Ascending aorta (tissue), 2 donors: ENCODE data around the gene CRKL. TPM values are rescaled to one million over a fixed set of nuclear protein-coding genes. Genes with fewer than 3 reads are reported as not detected.

Experiments used
- DNase-seq, 2 donors: peaks; one replicate each; pipeline ENCODE4 v3.0.0-alpha.2; 2019; ENCODE audit warnings: low spot score in 2 of 2
- H3K27ac ChIP-seq, 2 donors: fragments of 200-600 bp; sonication (generic); one replicate each; pipeline ENCODE4 v1.5.1; 2016 to 2017; ENCODE audit warnings: mild to moderate bottlenecking in 1 of 2
- H3K27me3 ChIP-seq: fragments of 200-600 bp; sonication (generic); one replicate; pipeline ENCODE4 v1.5.1; 2017
- H3K36me3 ChIP-seq, 2 donors: fragments of 200-600 bp; sonication (generic); one replicate each; pipeline ENCODE4 v1.5.1; 2016
- H3K4me1 ChIP-seq, 2 donors: fragments of 200-600 bp; sonication (generic); one replicate each; pipeline ENCODE4 v1.5.1; 2016 to 2017; ENCODE audit warnings: mild to moderate bottlenecking in 1 of 2
- H3K4me3 ChIP-seq, 2 donors: fragments of 200-600 bp; sonication (generic); one replicate each; pipeline ENCODE4 v1.5.1; 2016 to 2017; ENCODE audit warnings: mild to moderate bottlenecking in 1 of 2
- H3K9me3 ChIP-seq, 2 donors: fragments of 200-600 bp; sonication (generic); one replicate each; pipeline ENCODE4 v1.5.1; 2016
- intact Hi-C: fragments of 100-400 bp; cut with DNase I; formaldehyde crosslinking; loops from one replicate; pipeline ENCODE4 v1.15.1; 2023
- total RNA-seq: library from RNA; depleted of rRNA; stranded (reverse); fragments of >200 nt; gene quantifications from one replicate; pipeline ENCODE4 v1.1.0, GENCODE V29; 2016
- TF ChIP-seq, protein P1 (sequence below), 3 experiments: fragments of 200-600 bp in 2 of 3; fragments of 450-650 bp in 1 of 3; sonication (generic) in 2 of 3; IDR thresholded peaks; one replicate each; pipeline ENCODE4 v1.5.1; 2016 to 2019; ENCODE audit warnings: antibody characterized with exemption in 3 of 3, mild to moderate bottlenecking in 1 of 3, moderate library complexity in 1 of 3

CRKL gene
- total RNA-seq, 1 donor from 2014 or later = 21.2 TPM

DNA sequence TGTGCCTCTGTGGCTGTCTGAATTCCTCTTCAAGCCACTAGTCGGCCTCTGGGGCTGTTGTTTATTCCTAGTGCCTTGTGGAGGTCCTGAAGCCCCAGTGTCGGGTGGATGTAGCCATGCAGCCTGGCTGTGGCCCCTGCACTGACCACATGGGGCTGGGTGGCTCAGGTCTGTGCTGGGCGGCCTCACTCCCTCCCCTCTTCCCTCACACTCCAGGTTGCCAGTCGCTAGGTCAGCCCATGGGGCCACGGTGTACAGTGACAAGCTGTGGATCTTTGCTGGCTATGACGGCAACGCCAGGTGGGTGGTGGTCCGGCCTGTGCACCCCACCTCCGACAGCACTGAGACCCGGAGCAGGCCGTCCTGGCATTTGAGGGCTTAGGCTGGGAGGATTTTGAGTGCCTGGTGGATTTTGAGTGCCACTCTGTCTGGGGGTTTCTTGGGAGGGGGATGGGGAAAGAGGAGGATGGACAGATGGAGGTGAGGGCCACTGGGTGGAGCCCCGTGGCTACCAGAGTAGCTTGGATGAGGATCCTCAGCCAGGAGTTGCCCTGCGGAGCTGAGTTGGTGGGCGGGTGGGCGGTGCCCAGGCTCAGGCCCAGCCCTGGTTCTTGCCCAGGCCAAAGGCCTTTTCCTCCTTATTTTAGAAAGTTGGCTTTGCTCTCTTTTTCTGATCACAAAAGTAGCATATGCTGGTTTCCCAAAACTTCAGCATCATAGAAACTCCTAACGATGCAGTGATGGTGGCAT is 71.5 kb downstream of the CRKL start:
- TF ChIP-seq, protein P1, sequence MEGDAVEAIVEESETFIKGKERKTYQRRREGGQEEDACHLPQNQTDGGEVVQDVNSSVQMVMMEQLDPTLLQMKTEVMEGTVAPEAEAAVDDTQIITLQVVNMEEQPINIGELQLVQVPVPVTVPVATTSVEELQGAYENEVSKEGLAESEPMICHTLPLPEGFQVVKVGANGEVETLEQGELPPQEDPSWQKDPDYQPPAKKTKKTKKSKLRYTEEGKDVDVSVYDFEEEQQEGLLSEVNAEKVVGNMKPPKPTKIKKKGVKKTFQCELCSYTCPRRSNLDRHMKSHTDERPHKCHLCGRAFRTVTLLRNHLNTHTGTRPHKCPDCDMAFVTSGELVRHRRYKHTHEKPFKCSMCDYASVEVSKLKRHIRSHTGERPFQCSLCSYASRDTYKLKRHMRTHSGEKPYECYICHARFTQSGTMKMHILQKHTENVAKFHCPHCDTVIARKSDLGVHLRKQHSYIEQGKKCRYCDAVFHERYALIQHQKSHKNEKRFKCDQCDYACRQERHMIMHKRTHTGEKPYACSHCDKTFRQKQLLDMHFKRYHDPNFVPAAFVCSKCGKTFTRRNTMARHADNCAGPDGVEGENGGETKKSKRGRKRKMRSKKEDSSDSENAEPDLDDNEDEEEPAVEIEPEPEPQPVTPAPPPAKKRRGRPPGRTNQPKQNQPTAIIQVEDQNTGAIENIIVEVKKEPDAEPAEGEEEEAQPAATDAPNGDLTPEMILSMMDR (IDR thresholded peaks at IDR 0.05) = no peak
- Histone ChIP-seq H3K27ac (no peak overlapping the region), H3K27me3 (no peaks in the 10 kb centered on the region), H3K9me3 (no peaks in the 10 kb centered on the region), H3K4me3 (no peak overlapping the region), H3K36me3 (peaks cover 47 to 71% of the 10 kb centered on the region in 2 donors), H3K4me1 (no peaks in the 10 kb centered on the region)
- intact Hi-C loops = loop anchor here (10.0 kb wide), 1 partner anchor 656 kb away; the partner anchor contains the start of gene SDF2L1
- no peak for DNase-seq

DNA sequence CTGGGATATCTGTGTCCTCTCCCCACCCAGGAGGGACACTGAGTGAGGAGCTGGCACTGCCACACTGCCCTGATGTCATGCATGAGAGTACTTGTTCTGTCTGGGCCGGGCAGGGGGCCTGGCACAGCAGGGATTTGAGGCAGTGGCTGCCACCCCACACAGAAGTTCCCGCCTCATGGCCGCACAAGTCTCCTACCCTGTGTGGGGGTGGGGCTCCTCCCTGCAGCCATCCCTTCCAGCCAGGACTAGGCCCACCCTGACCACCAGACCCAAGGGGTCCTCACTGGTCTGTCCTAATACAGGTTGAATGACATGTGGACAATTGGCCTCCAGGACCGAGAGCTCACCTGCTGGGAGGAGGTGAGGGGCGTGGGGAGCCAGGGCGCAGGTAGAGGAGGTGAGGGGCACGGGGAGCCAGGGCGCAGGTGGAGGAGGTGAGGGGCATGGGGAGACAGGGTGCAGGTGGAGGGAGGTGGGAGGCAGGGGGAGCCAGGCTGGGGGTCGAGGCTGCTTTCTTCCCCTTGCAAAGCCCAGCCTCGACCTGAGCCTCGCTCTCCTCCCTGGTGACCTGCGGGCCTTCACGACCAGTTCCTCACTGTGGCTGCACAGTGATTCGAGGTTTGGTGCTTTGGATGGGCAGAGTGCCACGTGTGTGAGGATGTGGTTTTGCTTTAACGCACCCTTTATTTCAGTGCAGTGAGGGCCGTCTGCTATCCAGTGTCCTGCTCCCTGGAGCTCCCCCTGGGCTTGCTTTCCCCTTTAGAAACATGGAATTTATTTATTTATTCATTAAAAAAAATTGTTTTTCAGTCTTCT is 72.3 kb downstream of the CRKL start:
- DNase-seq = no peak
- H3K36me3 ChIP-seq = peaks cover 50 to 77% of the 10 kb centered on the region in 2 donors

DNA sequence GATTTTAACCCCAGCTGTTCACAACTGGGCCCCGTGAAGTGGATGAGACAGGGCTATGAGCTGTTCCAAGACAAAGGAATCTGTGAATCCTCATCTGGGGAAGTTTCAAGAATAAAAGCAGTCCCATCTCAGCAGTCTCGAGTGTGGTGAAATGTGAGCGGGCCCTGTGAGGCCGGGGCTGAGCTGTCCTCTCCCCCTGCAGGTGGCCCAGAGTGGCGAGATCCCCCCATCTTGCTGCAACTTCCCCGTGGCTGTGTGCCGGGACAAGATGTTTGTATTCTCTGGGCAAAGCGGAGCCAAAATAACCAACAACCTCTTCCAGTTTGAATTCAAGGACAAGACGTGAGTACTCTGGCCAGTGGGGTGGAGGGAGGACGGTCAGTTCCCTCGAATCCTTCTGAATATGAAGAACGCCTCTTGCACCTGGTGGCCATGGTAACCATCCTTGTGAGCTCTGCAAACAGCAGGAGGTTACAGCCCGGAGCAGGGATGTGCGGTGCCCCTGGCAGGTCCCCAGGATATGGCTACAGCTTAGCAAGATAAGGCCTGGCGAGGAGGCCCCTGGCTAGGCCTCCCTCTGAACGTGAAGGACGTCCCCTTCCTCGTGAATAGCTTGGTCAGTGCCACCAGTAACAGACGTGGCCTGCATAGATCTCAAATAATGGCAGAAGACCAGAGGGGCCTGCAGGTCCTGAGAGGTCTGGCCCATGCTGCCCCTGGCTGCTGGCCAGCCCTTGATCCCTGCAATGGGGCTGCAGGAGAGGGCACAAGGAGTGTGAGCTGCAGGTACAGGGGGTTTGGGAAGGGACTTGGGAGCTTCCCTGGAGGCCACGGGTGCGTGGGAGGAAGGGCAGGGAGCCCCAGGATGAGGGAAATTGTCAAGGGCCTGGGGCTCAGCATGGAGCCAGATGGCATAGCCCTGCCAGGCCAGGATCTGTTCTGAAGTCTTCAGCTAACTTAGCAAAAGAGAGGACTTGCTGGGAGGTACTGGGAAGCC is 73.3 kb downstream of the CRKL start:
- Histone ChIP-seq H3K9me3 (no peaks in the 10 kb centered on the region), H3K27ac (no peak overlapping the region), H3K27me3 (no peaks in the 10 kb centered on the region), H3K36me3 (peaks cover 49 to 84% of the 10 kb centered on the region in 2 donors), H3K4me1 (no peaks in the 10 kb centered on the region), H3K4me3 (no peak overlapping the region)
- intact Hi-C loops = loop anchor here (2.0 kb wide), 1 partner anchor 20 kb away; no protein-coding TSS in a partner anchor
- DNase-seq = no peak
- TF ChIP-seq, protein P1 (IDR thresholded peaks at IDR 0.05) = no peak

More for the DNA sequence above, 72.3 kb downstream of the CRKL start:
- H3K27ac ChIP-seq = no peak overlapping the region
- H3K4me3 ChIP-seq = no peak overlapping the region
- H3K27me3 ChIP-seq = no peaks in the 10 kb centered on the region
- intact Hi-C loops = loop anchor here (2.0 to 10.0 kb wide), 2 partner anchors 21 to 655 kb away; partner anchors contain the start of gene SDF2L1
- TF ChIP-seq, protein P1 (IDR thresholded peaks at IDR 0.05) = no peak
- no peaks in the 10 kb centered on the region for H3K9me3 ChIP-seq
- no peaks in the 10 kb centered on the region for H3K4me1 ChIP-seq

DNA sequence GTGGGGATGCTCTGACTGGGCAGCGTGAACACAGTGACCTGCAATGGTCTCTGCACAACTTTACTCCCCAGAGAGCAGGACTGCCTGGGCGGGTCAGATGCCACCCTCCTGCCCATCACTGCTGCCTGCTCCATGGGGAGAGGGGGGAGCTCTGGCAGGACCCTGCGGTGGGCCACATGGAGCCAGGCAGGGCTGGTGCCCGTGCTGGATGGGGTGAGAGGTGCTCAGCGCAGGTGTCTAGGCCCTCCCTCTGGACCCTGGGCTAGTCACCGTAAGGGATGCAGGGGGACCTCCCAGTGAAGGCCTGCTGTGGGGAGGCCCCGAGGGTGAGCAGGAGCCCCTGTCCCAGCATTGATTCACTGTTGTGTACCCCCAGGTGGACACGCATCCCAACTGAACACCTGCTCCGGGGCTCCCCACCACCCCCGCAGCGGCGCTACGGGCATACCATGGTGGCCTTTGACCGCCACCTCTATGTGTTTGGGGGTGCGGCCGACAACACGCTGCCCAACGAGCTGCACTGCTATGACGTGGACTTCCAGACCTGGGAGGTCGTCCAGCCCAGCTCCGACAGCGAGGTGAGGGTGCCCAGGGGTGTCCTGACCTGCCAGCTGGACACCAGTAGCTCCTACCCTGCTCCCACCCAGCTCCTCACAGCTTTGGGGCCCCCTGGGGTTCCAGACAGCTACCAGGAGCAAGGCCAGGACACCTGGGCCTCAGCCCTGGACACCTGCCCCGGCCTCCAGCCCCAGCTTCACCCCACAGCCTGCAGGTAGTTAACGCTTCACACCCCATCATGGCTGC is 74.2 kb downstream of the CRKL start:
- no peaks in the 10 kb centered on the region for H3K4me1 ChIP-seq
- H3K27ac ChIP-seq = no peak overlapping the region
- no peak for DNase-seq
- peaks cover 49 to 87% of the 10 kb centered on the region in 2 donors for H3K36me3 ChIP-seq
- H3K4me3 ChIP-seq = no peak overlapping the region
- TF ChIP-seq, protein P1 (IDR thresholded peaks at IDR 0.05) = no peak
- no peaks in the 10 kb centered on the region for H3K9me3 ChIP-seq
- H3K27me3 ChIP-seq = no peaks in the 10 kb centered on the region
- intact Hi-C loops = loop anchor here (2.0 kb wide), 1 partner anchor 19 kb away; no protein-coding TSS in a partner anchor
